Uterine smooth muscle cell (primary cell): Measurements from ENCODE around the gene TUBB3. TPM values are rescaled to one million over a fixed set of nuclear protein-coding genes. Genes with fewer than 3 reads are reported as not detected.

Source experiments
- total RNA-seq: library from RNA; depleted of rRNA; stranded (reverse); fragments of >200 nt; gene quantifications from 2 replicates; pipeline ENCODE4 v1.2.3, GENCODE V29; 2014

The TUBB3 gene
- total RNA-seq, result 443 and 596 TPM in 2 replicates

DNA sequence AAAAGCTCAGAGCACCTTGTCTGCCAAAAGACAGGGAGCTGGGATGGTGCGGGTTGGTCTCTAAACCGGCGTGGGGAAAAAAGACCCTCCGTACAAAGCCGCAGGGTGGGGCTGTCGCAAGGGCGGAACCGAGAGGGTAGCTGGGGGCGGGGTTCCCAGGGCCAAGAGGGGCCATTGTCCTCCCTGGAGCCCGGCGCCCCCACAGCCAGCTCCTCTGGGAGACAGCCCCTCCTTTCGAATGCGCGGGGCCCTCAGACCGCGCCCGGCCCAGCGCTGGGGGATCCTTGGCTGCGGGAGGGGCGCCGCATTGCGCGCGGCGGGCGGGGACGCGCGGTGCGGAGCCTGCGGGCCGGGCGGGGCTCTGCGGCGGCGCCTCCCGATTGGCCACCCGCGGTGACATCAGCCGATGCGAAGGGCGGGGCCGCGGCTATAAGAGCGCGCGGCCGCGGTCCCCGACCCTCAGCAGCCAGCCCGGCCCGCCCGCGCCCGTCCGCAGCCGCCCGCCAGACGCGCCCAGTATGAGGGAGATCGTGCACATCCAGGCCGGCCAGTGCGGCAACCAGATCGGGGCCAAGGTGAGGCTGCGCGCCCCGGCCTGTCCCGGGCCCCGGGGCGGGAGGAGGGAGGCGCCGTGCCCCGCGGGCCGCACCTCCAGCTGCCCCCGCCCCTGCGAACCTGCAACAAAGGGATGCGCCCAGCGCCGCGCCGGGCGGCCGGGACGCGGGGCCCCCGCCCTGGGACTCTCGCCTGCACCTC, at the start of gene TUBB3:
TSS of gene TUBB3 (plus strand) at position 459 of the 756 bp plus-strand sequence. CDS start at position 519, 60 bp downstream.

GRCh38 chr16:89918453-89919347, 4.4 kb upstream of the TUBB3 start, which contains the start of gene MC1R:
Gene MC1R, plus strand, starts transcription at chr16:89918862. Its CDS starts 397 bp downstream, at chr16:89919259.

Other genes starting within 250 kb of the TUBB3 start
- gene CDK10, start 236.7 kb upstream of the TUBB3 start, total RNA-seq, result 58.2 and 58.4 TPM in 2 replicates
- gene SPATA2L, start 221.6 kb upstream of the TUBB3 start, total RNA-seq, result 14.4 and 16.9 TPM in 2 replicates
- gene VPS9D1, start 202.4 kb upstream of the TUBB3 start, total RNA-seq, result 8.1 and 8.9 TPM in 2 replicates
- gene ZNF276, start 201.8 kb upstream of the TUBB3 start, total RNA-seq, result 16.7 and 17.2 TPM in 2 replicates
- gene FANCA, start 106.7 kb upstream of the TUBB3 start, total RNA-seq, result 12.4 and 38.7 TPM in 2 replicates
- 1.1 and 1.4 TPM in 2 replicates for gene SPIRE2, start 94.9 kb upstream of the TUBB3 start, total RNA-seq
- 182 and 215 TPM in 2 replicates for gene TCF25, start 49.8 kb upstream of the TUBB3 start, total RNA-seq
- gene MC1R, start 4.5 kb upstream of the TUBB3 start, total RNA-seq, result 4.4 and 7.5 TPM in 2 replicates
- 110 and 119 TPM in 2 replicates for gene DEF8, start 25.4 kb downstream of the TUBB3 start, total RNA-seq
- 0.75 and 1.4 TPM in 2 replicates for gene DBNDD1, start 96.1 kb downstream of the TUBB3 start, total RNA-seq
- gene PRDM7, start 154.0 kb downstream of the TUBB3 start, total RNA-seq, result not detected in 2 replicates